Fibroblast of the aortic adventitia (primary cell): Measurements from ENCODE around the gene SOX2. TPM values are rescaled to one million over a fixed set of nuclear protein-coding genes. Genes with fewer than 3 reads are reported as not detected.

Source experiments
- DNase-seq: peaks from one replicate; pipeline ENCODE4 v3.0.0-alpha.2; 2010; ENCODE audit warnings: low read depth
- H3K4me3 ChIP-seq: 2 replicates; pipeline ENCODE4 v1.5.1; 2011; ENCODE audit warnings: low read depth, mild to moderate bottlenecking, control low read depth, low read length, moderate library complexity
- CTCF ChIP-seq: IDR thresholded peaks from 2 replicates; pipeline ENCODE4 v1.5.1; 2011; ENCODE audit warnings: mild to moderate bottlenecking, low read length, control low read depth, inconsistent platforms; ENCODE audit not compliant: insufficient read depth
- total RNA-seq: library from RNA; depleted of rRNA; stranded (reverse); fragments of >200 nt; gene quantifications from 2 replicates; pipeline ENCODE4 v1.2.3, GENCODE V29; 2012; ENCODE audit warnings: low replicate concordance

SOX2 gene
- total RNA-seq: not detected in 2 replicates

GRCh38 chr3:181711325-181712135 lies at the start of gene SOX2:
SOX2 (plus strand) TSS chr3:181711925; CDS start chr3:181712361, 436 bp downstream.
- peak within 1 kb of the TSS; percentile 42 for H3K4me3 ChIP-seq
- no peak for TF ChIP-seq CTCF
- peak; percentile 25 for DNase-seq

- TF ChIP-seq CTCF: no peak
- DNase-seq: no peak
- no peak overlapping the region for H3K4me3 ChIP-seq
Measured at GRCh38 chr3:181683563-181683962, 28.2 kb upstream of the SOX2 start.

- TF ChIP-seq CTCF: no peak
- H3K4me3 ChIP-seq: no peak overlapping the region
Measured at GRCh38 chr3:181687190-181687589, 24.5 kb upstream of the SOX2 start.

GRCh38 chr3:181687731-181688130 lies 24.0 kb upstream of the SOX2 start:
- no peak overlapping the region for H3K4me3 ChIP-seq
- DNase-seq: no peak
- TF ChIP-seq CTCF: no peak

More at GRCh38 chr3:181687190-181687589, 24.5 kb upstream of the SOX2 start:
- DNase-seq: no peak

DNA sequence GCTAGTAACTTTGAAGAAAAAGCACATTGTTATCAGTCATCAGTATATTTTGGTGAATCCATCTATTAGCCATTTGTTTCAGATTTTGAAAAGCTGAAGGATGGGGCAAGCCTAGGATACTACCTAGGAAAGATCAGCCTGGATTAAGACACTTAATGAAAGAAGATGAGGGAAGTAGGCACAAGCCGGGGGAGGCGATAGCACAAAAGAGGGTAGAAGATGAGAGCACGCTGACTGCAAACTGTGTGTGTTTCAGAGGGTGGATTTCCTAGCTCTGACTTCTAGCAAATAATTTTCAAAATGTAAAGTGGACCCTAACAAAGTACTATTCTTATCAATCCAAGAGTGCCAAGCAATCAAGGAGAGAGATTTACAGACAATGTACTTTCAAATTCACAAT lies 22.2 kb upstream of the SOX2 start:
- TF ChIP-seq CTCF: no peak
- DNase-seq: no peak
- no peak overlapping the region for H3K4me3 ChIP-seq

DNA sequence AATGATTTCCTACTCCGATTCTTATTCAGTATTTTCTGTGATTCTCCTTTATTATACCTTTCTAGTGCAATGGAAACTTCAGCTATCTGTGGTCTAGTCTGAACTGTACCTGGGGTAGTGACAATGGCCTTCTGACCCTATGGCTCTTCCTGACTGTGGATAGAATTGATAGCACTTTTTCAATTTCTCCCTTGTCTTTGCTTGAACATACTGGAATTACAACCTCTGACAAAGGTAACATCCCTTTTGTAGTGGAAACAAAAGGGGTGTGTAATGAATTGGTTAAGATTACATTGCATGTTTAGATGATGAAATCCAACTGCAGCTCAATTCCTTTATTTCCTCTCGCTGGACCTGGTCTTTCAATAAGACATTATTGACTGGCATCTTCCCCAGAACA lies 21.0 kb upstream of the SOX2 start:
- no peak for TF ChIP-seq CTCF
- H3K4me3 ChIP-seq: no peak overlapping the region
- DNase-seq: no peak

GRCh38 chr3:181691901-181692300 lies 19.8 kb upstream of the SOX2 start:
- no peak for DNase-seq
- no peak overlapping the region for H3K4me3 ChIP-seq
- TF ChIP-seq CTCF: no peak
